Gastrocnemius medialis (tissue), 4 donors: Measurements from ENCODE around the gene RBM33.

ENCODE experiments used
- POLR2A ChIP-seq, 2 donors: fragments of 450-650 bp; IDR thresholded peaks; one replicate each; pipeline ENCODE4 v1.6.1; 2017; ENCODE audit warnings: antibody characterized with exemption in 2 of 2, mild to moderate bottlenecking in 2 of 2, moderate library complexity in 2 of 2
- TF ChIP-seq, protein P1 (sequence below), 5 experiments: fragments of 450-650 bp in 3 of 5; fragments of 200-600 bp in 2 of 5; sonication (generic) in 2 of 5; IDR thresholded peaks in 4 of 5; conservative IDR thresholded peaks in 1 of 5; 1 replicate in 4 of 5; 2 replicates in 1 of 5; pipeline ENCODE4 v1.5.1; 2016 to 2019; ENCODE audit warnings: antibody characterized with exemption in 5 of 5, mild to moderate bottlenecking in 3 of 5, moderate library complexity in 3 of 5

GRCh38 chr7:155637155-155637554 lies 7.3 kb upstream of the RBM33 start:
- TF ChIP-seq, protein P1, sequence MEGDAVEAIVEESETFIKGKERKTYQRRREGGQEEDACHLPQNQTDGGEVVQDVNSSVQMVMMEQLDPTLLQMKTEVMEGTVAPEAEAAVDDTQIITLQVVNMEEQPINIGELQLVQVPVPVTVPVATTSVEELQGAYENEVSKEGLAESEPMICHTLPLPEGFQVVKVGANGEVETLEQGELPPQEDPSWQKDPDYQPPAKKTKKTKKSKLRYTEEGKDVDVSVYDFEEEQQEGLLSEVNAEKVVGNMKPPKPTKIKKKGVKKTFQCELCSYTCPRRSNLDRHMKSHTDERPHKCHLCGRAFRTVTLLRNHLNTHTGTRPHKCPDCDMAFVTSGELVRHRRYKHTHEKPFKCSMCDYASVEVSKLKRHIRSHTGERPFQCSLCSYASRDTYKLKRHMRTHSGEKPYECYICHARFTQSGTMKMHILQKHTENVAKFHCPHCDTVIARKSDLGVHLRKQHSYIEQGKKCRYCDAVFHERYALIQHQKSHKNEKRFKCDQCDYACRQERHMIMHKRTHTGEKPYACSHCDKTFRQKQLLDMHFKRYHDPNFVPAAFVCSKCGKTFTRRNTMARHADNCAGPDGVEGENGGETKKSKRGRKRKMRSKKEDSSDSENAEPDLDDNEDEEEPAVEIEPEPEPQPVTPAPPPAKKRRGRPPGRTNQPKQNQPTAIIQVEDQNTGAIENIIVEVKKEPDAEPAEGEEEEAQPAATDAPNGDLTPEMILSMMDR (IDR thresholded peaks at IDR 0.05 in 4 of 5, conservative IDR thresholded peaks at IDR 0.05 in 1 of 5): no peak
- no peak for TF ChIP-seq POLR2A (IDR thresholded peaks at IDR 0.05)
